22Rv1 (cell line): Measurements from ENCODE around the gene BDNF.

Experiments
- ZFX ChIP-seq: fragments of 450-650 bp; IDR thresholded peaks from 2 replicates; pipeline ENCODE4 v1.6.1; 2017; ENCODE audit warnings: antibody characterized with exemption, borderline replicate concordance
- TF ChIP-seq, protein P1 (sequence below): fragments of 450-650 bp; IDR thresholded peaks from 2 replicates; pipeline ENCODE4 v1.5.1; 2017; ENCODE audit warnings: mild to moderate bottlenecking

DNA sequence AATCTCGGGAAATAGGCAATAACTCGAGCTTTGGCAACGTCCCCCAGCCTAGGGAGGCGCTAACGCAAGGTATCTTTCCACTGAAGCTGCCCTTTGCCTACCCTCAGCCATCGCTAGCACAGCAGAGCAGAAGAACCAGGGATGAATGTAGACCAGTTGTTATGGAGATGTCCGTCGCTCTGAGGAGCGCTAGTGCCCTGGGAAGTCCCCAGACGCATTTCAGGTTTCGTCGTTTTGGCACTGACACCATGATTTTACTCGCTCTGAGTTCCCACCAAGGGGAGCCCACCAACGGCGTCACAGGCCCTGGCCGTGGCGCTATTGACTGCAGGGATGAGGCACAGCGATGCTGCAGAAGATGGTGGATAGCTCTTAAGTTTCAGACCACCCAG is 22.7 kb upstream of the BDNF start:
- TF ChIP-seq, protein P1, sequence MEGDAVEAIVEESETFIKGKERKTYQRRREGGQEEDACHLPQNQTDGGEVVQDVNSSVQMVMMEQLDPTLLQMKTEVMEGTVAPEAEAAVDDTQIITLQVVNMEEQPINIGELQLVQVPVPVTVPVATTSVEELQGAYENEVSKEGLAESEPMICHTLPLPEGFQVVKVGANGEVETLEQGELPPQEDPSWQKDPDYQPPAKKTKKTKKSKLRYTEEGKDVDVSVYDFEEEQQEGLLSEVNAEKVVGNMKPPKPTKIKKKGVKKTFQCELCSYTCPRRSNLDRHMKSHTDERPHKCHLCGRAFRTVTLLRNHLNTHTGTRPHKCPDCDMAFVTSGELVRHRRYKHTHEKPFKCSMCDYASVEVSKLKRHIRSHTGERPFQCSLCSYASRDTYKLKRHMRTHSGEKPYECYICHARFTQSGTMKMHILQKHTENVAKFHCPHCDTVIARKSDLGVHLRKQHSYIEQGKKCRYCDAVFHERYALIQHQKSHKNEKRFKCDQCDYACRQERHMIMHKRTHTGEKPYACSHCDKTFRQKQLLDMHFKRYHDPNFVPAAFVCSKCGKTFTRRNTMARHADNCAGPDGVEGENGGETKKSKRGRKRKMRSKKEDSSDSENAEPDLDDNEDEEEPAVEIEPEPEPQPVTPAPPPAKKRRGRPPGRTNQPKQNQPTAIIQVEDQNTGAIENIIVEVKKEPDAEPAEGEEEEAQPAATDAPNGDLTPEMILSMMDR = no peak
- no peak for TF ChIP-seq ZFX
